Karpas-422 (cell line): ENCODE data around the gene SRP72. TPM values are rescaled to one million over a fixed set of nuclear protein-coding genes. Genes with fewer than 3 reads are reported as not detected.

Experiments used
- DNase-seq: peaks from one replicate; pipeline ENCODE4 v3.0.0-alpha.2; 2015
- H2AFZ ChIP-seq: fragments of 200-600 bp; sonication (generic); 2 replicates; pipeline ENCODE4 v1.6.1; 2014; ENCODE audit warnings: antibody characterized with exemption, low read length, mixed read lengths
- H3K27ac ChIP-seq: fragments of 200-600 bp; sonication (generic); 2 replicates; pipeline ENCODE4 v1.5.1; 2014; ENCODE audit warnings: mild to moderate bottlenecking, low read length, moderate library complexity
- H3K27me3 ChIP-seq: fragments of 200-600 bp; sonication (generic); 2 replicates; pipeline ENCODE4 v1.6.1; 2014; ENCODE audit warnings: low read length, mixed read lengths
- H3K36me3 ChIP-seq: fragments of 200-600 bp; sonication (generic); 2 replicates; pipeline ENCODE4 v1.6.1; 2014; ENCODE audit warnings: low read length, mixed read lengths; ENCODE audit not compliant: insufficient read depth
- H3K4me1 ChIP-seq: fragments of 200-600 bp; sonication (generic); 2 replicates; pipeline ENCODE4 v1.6.1; 2014; ENCODE audit warnings: mild to moderate bottlenecking, low read length, mixed read lengths
- H3K4me2 ChIP-seq: fragments of 200-600 bp; sonication (generic); 2 replicates; pipeline ENCODE4 v1.6.1; 2014; ENCODE audit warnings: low read length, low read depth, mild to moderate bottlenecking; ENCODE audit not compliant: poor library complexity, severe bottlenecking
- H3K4me3 ChIP-seq: fragments of 200-600 bp; sonication (generic); 2 replicates; pipeline ENCODE4 v1.5.1; 2014; ENCODE audit warnings: mild to moderate bottlenecking, antibody characterized with exemption, low read length, mixed read lengths
- H3K79me2 ChIP-seq: fragments of 200-600 bp; sonication (generic); 2 replicates; pipeline ENCODE4 v1.6.1; 2014; ENCODE audit warnings: mild to moderate bottlenecking, low read length, mixed read lengths
- H3K9ac ChIP-seq: fragments of 200-600 bp; sonication (generic); 2 replicates; pipeline ENCODE4 v1.6.0; 2014; ENCODE audit warnings: low read length
- H3K9me2 ChIP-seq: fragments of 200-600 bp; sonication (generic), shearing (Covaris generic); replicated peaks from 2 replicates; pipeline ENCODE4 v1.6.0; 2014; ENCODE audit warnings: mild to moderate bottlenecking, low read length, moderate library complexity; ENCODE audit not compliant: insufficient read depth
- H3K9me3 ChIP-seq: fragments of 300-700, 200-600 bp; sonication (generic); 2 replicates; pipeline ENCODE4 v1.6.1; 2014; ENCODE audit warnings: low read length, mixed read lengths
- H4K20me1 ChIP-seq: fragments of 200-600 bp; sonication (generic); 2 replicates; pipeline ENCODE4 v1.6.1; 2014; ENCODE audit warnings: mild to moderate bottlenecking, antibody characterized with exemption, low read length, low read depth; ENCODE audit not compliant: insufficient read depth
- total RNA-seq: library from RNA; depleted of rRNA; stranded (reverse); fragments of >200 nt; shearing (Covaris generic); gene quantifications from 2 replicates; pipeline ENCODE4 v1.2.3, GENCODE V29; 2014; ENCODE audit warnings: low replicate concordance

Gene SRP72
- total RNA-seq, 1 experiment from 2014 or later, result 82.4 TPM

GRCh38 chr4:56433280-56433679 is 34.1 kb upstream of the SRP72 start:
- no peak for DNase-seq
- Histone ChIP-seq H3K9ac (peak overlapping the region; percentile 95), H3K36me3 (peaks cover 12% of the 10 kb centered on the region), H3K4me1 (peaks cover 43% of the 10 kb centered on the region), H3K79me2 (peaks cover 92% of the 10 kb centered on the region), H4K20me1 (peaks cover 5% of the 10 kb centered on the region; the same call in 1 of the 2 replicates), H3K4me2 (peak overlapping the region; percentile 95), H3K4me3 (peak overlapping the region; percentile 98), H3K9me2 (no peaks in the 10 kb centered on the region), H3K9me3 (no peaks in the 10 kb centered on the region), H2AFZ (no peak overlapping the region), H3K27me3 (no peaks in the 10 kb centered on the region), H3K27ac (0 out of 2 replicates have a peak overlapping the region, but pooled peaks have one; percentile 12)

DNA sequence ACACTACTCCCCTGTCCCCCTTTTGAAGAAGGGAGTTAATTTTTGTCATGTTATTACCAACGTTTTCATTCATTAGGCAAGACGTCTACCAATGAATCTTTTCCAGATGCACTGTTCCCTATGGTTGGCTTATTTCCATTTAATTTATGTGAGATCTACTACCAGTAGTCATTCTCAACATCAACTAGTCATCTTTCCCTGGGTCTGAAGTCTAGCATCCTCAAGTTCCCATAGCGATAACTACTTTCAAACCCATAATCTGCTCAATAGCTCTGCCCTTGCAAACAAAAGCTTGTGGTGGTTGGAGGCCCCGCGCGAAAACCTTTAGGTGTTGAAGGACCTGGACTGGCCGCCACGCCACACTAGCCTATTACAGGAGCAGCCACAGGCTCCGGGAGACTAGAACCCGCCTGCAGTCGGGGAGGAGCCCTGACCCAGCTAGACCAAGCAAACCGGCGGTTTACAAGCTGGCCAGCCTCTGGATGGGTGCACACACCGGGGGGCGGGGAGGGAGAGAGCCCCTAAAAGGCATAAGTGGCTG is 32.7 kb upstream of the SRP72 start:
- peak overlapping the region; percentile 95 for H3K9ac ChIP-seq
- no peaks in the 10 kb centered on the region for H3K9me2 ChIP-seq
- peak overlapping the region; percentile 16; the same call in 1 of the 2 replicates for H2AFZ ChIP-seq
- peak overlapping the region; percentile 95 for H3K4me2 ChIP-seq
- H3K79me2 ChIP-seq, result peaks cover 92% of the 10 kb centered on the region
- peaks cover 49% of the 10 kb centered on the region for H3K4me1 ChIP-seq
- H3K27me3 ChIP-seq, result no peaks in the 10 kb centered on the region
- peaks cover 13% of the 10 kb centered on the region for H3K36me3 ChIP-seq
- peaks cover 16% of the 10 kb centered on the region for H4K20me1 ChIP-seq
- peak; percentile 84 for DNase-seq
- no peaks in the 10 kb centered on the region for H3K9me3 ChIP-seq
- H3K4me3 ChIP-seq, result peak overlapping the region; percentile 98
- peak overlapping the region; percentile 72 for H3K27ac ChIP-seq

DNA sequence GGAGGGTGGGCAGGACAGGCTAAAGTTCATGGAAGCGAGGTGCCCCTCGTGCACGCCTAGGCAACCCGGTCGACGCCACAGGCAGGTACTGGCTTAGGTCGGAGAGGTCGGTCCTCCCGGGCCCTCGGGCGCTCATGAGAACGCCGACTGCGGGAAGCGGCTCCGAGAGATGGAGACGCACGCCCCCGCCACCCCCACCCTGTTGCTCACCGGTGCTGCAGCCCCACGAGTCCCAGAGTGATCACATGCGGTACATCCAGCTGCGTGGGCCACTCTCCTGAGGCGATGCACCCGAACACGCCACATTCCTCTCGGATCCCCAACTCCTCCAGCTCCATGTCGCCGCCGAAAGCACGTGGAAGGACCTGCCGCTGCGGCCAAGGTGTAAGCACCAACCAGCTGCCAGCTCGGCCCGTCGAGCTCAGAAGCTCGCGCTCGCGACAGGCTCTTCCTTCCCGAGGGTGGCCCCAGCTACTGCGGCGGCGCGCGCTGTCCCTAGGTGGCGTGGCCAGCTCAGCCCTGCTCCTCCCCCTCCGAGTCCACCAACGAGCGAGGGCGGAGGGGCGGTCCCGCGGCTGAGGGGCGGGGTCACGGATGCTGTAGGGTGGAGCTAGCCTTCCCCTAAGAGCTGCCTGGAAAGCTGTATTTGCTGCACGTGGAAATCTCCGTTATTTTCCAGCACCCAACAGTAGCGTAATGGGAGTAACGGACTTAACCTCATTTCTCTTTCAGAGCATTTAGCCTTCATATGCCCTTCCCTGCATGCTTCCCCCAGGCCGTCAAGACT is 32.1 kb upstream of the SRP72 start, which contains the start of gene PPAT:
TSS of gene PPAT (minus strand) at position 476 of the 787 bp plus-strand sequence. CDS start at position 338, 138 bp downstream.
- Histone ChIP-seq H3K79me2 (peaks cover 92% of the 10 kb centered on the region), H3K27me3 (no peaks in the 10 kb centered on the region), H3K36me3 (peaks cover 18% of the 10 kb centered on the region), H3K27ac (peak within 1 kb of the TSS; percentile 83), H3K9me3 (no peaks in the 10 kb centered on the region), H2AFZ (peak within 1 kb of the TSS; percentile 16; the same call in 1 of the 2 replicates), H3K4me1 (peaks cover 55% of the 10 kb centered on the region), H3K4me3 (peak within 1 kb of the TSS; percentile 98), H3K9me2 (no peaks in the 10 kb centered on the region), H3K4me2 (peak within 1 kb of the TSS; percentile 95), H4K20me1 (peaks cover 19% of the 10 kb centered on the region), H3K9ac (peak within 1 kb of the TSS; percentile 96)
- DNase-seq, result peak; percentile 99

GRCh38 chr4:56438766-56439165 is 28.7 kb upstream of the SRP72 start:
- H3K9ac ChIP-seq, result no peak overlapping the region

GRCh38 chr4:56440983-56441382 is 26.4 kb upstream of the SRP72 start:
- Histone ChIP-seq H2AFZ (no peak overlapping the region), H4K20me1 (peaks cover 42% of the 10 kb centered on the region), H3K4me1 (peaks cover 33% of the 10 kb centered on the region), H3K9me3 (no peaks in the 10 kb centered on the region), H3K79me2 (peaks cover 98% of the 10 kb centered on the region), H3K9me2 (no peaks in the 10 kb centered on the region), H3K27ac (no peak overlapping the region), H3K27me3 (no peaks in the 10 kb centered on the region), H3K9ac (no peak overlapping the region), H3K4me3 (no peak overlapping the region), H3K36me3 (peaks cover 62% of the 10 kb centered on the region), H3K4me2 (no peak overlapping the region)
- no peak for DNase-seq

More at GRCh38 chr4:56438766-56439165, 28.7 kb upstream of the SRP72 start:
- no peak overlapping the region for H3K27ac ChIP-seq
- no peak overlapping the region for H2AFZ ChIP-seq
- peaks cover 31% of the 10 kb centered on the region for H4K20me1 ChIP-seq
- H3K36me3 ChIP-seq, result peaks cover 41% of the 10 kb centered on the region
- H3K9me3 ChIP-seq, result no peaks in the 10 kb centered on the region
- DNase-seq, result no peak
- no peak overlapping the region for H3K4me3 ChIP-seq
- peak overlapping the region; percentile 47 for H3K4me2 ChIP-seq
- no peaks in the 10 kb centered on the region for H3K9me2 ChIP-seq
- H3K79me2 ChIP-seq, result peaks cover 91% of the 10 kb centered on the region
- H3K4me1 ChIP-seq, result peaks cover 36% of the 10 kb centered on the region
- no peaks in the 10 kb centered on the region for H3K27me3 ChIP-seq

DNA sequence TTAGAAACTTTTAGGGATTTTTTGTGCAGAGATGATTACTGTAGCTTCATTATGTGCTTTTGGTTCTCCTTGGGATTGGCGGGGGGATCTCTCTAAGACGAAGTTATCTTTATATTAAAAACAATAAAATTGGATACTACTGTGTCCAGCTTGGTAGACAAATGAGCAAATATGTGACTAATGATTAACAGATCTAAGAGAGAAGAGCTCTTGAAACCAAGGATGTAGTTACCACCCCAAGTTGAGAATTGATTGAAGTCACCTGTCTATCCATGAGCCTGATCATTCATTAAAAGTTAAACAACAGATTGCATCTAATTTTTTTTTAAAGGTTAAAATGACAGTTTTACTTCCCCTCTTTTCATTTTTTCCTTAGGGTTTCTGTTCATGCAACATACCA is 22.7 kb upstream of the SRP72 start:
- H4K20me1 ChIP-seq, result peaks cover 45% of the 10 kb centered on the region
- H3K36me3 ChIP-seq, result peaks cover 89% of the 10 kb centered on the region; the same call in 1 of the 2 replicates
- H3K9me3 ChIP-seq, result no peaks in the 10 kb centered on the region
- H3K4me2 ChIP-seq, result no peak overlapping the region
- H3K27me3 ChIP-seq, result no peaks in the 10 kb centered on the region
- H3K4me3 ChIP-seq, result no peak overlapping the region
- no peak for DNase-seq
- H3K79me2 ChIP-seq, result peaks cover 93% of the 10 kb centered on the region
- H3K9me2 ChIP-seq, result no peaks in the 10 kb centered on the region
- no peak overlapping the region for H3K27ac ChIP-seq
- no peak overlapping the region for H2AFZ ChIP-seq
- H3K4me1 ChIP-seq, result peaks cover 13% of the 10 kb centered on the region
- no peak overlapping the region for H3K9ac ChIP-seq

DNA sequence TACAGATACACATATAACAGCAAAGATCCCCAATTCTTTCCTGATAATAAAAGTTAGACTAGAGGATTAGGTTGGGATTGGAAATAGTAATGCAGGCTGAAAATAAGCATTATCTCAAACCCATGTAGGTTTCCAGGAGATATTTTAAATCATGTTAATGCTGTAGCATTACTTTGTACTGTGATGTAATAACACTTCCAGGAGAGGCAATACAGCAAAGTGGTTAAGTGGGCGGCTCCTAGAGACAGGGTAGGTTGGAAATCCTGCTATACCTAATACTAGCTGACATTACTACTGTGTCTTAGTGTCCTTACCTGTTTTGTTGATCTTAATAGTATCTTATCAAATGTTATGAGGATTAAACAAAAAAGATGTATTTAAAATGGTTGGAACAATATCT is 21.7 kb upstream of the SRP72 start:
- H2AFZ ChIP-seq, result no peak overlapping the region
- no peak overlapping the region for H3K4me3 ChIP-seq
- H3K4me2 ChIP-seq, result no peak overlapping the region
- peaks cover 3% of the 10 kb centered on the region; the same call in 1 of the 2 replicates for H3K4me1 ChIP-seq
- H3K9me3 ChIP-seq, result no peaks in the 10 kb centered on the region
- H4K20me1 ChIP-seq, result peaks cover 35% of the 10 kb centered on the region
- H3K79me2 ChIP-seq, result peaks cover 87% of the 10 kb centered on the region
- H3K9me2 ChIP-seq, result no peaks in the 10 kb centered on the region
- H3K9ac ChIP-seq, result no peak overlapping the region
- H3K27me3 ChIP-seq, result no peaks in the 10 kb centered on the region
- peaks cover 83% of the 10 kb centered on the region; the same call in 1 of the 2 replicates for H3K36me3 ChIP-seq
- no peak overlapping the region for H3K27ac ChIP-seq
- no peak for DNase-seq

DNA sequence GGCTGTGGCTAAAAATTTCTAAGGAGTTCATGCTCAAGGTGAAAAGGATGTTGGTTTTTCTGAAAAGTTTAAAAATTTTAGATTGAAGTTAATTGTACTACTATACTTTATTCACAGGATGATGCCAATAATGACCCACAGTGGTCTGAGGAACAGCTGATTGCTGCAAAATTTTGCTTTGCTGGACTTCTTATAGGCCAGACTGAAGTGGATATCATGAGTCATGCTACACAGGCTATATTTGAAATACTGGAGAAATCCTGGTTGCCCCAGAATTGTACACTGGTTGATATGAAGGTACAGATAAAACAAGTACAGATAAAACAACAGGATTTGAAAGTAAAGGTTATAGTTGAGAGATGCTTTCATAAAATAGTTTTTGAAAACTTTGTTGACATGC is 19.1 kb upstream of the SRP72 start:
- H3K4me3 ChIP-seq, result no peak overlapping the region
- peaks cover 79% of the 10 kb centered on the region for H3K79me2 ChIP-seq
- peaks cover 85% of the 10 kb centered on the region; the same call in 1 of the 2 replicates for H3K36me3 ChIP-seq
- H3K27ac ChIP-seq, result no peak overlapping the region
- DNase-seq, result no peak
- no peak overlapping the region for H3K9ac ChIP-seq
- peaks cover 26% of the 10 kb centered on the region for H4K20me1 ChIP-seq
- no peaks in the 10 kb centered on the region for H3K9me3 ChIP-seq
- H3K9me2 ChIP-seq, result no peaks in the 10 kb centered on the region
- H3K4me1 ChIP-seq, result no peaks in the 10 kb centered on the region
- no peak overlapping the region for H2AFZ ChIP-seq
- H3K4me2 ChIP-seq, result no peak overlapping the region
- H3K27me3 ChIP-seq, result no peaks in the 10 kb centered on the region
